CD4-positive, alpha-beta T cell treated with Interleukin-21 for 1 hour (primary cell): ENCODE measurements around the gene C19orf38.

ENCODE experiments used
- DNase-seq: peaks from one replicate; pipeline ENCODE4 v3.0.0-alpha.2; 2020

C19orf38 gene

DNA sequence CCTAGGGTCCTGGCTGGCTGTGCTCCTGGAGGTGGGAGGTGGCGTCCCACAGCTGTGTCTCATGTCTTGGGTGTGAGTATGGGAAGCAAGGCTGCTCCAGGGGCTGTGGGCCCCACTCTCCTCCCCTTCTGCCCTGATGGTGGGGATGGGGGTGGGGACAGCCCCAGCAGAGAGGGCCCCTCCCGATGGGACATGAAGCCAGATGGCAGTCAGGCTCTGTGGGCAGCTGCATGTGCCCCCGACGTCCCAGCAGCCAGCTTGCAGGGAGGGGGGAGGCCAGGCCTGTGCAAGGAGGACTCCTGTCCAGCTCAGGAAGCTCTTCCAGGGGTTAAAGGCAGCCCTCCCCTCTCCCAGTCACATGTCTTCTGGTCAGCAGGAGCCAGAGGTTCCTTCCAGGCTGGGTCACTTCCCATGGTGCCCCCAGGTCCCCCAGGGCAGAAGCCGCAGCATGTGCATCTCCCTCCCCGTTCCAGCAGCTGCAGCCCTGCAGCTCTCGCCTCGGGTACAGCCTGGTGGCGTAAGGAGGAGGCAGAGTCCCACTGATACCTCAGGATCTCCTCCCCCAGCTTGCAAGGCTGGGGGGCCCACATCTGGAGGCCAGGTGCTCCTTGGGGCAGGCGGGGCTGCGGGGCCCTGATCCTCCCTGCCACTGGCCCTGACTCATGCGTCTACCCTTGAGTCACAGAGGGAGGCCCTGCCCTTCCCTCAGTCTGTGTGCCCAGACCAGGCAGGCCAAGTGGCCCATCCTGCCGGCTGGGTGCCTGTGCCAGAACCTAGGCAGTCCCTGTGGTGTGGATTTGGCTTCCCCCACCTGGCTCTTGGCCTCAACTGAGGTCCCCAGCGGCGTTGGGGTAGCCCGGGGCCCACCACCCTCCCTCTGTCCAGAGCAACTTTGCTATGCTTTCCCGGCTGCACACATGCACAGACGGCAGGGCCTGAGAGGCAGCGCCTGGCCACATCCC, 67.2 kb downstream of the C19orf38 start:
- no peak for DNase-seq

DNA sequence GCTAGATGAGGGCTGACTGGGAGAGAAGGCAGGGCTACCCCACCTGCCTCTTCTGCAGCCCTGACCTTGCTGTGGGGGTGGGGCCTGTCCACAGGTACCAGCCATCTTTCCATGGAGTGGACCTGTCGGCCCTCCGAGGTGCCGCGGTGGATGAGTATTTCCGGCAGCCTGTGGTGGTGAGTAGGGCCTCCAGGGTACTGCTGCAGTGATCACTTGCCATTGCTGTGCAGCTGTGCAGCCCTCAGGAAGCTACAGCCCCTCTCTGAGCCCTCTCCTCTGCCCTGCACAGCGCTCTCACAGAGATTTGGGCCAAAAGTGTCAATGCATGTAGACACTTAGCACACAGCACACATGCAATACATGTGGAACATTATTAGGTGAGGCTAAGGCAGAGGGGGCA, 68.4 kb downstream of the C19orf38 start:
- DNase-seq, result no peak

DNA sequence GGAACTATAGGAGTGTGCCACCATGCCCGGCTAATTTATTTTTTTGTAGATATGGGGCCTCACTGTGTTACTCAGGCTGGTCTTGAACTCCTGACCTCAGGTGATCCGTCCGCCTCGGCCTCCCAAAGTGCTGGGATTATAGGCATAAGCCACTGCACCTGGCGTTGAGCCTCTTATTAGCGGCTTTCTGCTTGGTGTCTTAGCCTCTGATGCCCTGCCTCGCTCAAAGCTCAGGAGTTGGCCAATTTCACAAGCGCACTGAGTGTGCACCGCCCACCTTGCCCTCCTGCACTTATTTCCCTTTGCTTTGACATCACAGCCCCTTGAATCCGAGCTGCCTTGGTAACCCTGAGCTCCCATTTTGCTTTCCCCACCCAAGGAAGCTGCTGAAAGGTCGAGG, 70.1 kb downstream of the C19orf38 start:
- no peak for DNase-seq
